GM21717 (cell line): ENCODE measurements around the gene EME1.
A peak's percentile ranks its signal among the peaks of the same experiment; 100 is the strongest.
"Not testable (repeated sequence)": the region's sequence is repeated elsewhere in the genome, so short reads cannot be mapped to it uniquely, and the experiment has no call there.

Source experiments
- ATAC-seq: cut with Tn5 transposase; IDR thresholded peaks from one replicate; pipeline ENCODE4 v1.9.1; 2021; ENCODE audit warnings: mild to moderate bottlenecking, moderate library complexity; ENCODE audit not compliant: unreplicated experiment

EME1 gene

GRCh38 chr17:50423553-50424159 lies 50.6 kb downstream of the EME1 start:
- no peak for ATAC-seq

- no peak for ATAC-seq
Measured at GRCh38 chr17:50424246-50424995, 51.4 kb downstream of the EME1 start.

GRCh38 chr17:50424996-50425681 lies 52.1 kb downstream of the EME1 start:
- ATAC-seq = no peak

GRCh38 chr17:50425682-50426471 lies 52.8 kb downstream of the EME1 start, which contains the start of gene ACSF2:
Gene ACSF2 (plus strand): TSS chr17:50426218. CDS start chr17:50426262, 44 bp downstream.
- ATAC-seq = peak; percentile 61

- ATAC-seq = no peak
Measured at GRCh38 chr17:50426472-50426782, 53.4 kb downstream of the EME1 start.

GRCh38 chr17:50426814-50427787 lies 54.1 kb downstream of the EME1 start:
- peak; percentile 31 for ATAC-seq

GRCh38 chr17:50428126-50428525 lies 55.1 kb downstream of the EME1 start:
- ATAC-seq = not testable (repeated sequence)

GRCh38 chr17:50428831-50429424 lies 55.9 kb downstream of the EME1 start:
- no peak for ATAC-seq

- no peak for ATAC-seq
Measured at GRCh38 chr17:50429793-50430192, 56.8 kb downstream of the EME1 start.
